NCI-H1694 treated with DMSO at 0.1 percent for 48 hours (cell line): ENCODE measurements around the gene CTAG1A.
"Not testable (repeated sequence)": the region's sequence is repeated elsewhere in the genome, so short reads cannot be mapped to it uniquely, and the experiment has no call there.

ENCODE experiments used
- DNase-seq: peaks from one replicate; lab custom pipeline; 2025; lab: John Stamatoyannopoulos, UW

The CTAG1A gene

DNA sequence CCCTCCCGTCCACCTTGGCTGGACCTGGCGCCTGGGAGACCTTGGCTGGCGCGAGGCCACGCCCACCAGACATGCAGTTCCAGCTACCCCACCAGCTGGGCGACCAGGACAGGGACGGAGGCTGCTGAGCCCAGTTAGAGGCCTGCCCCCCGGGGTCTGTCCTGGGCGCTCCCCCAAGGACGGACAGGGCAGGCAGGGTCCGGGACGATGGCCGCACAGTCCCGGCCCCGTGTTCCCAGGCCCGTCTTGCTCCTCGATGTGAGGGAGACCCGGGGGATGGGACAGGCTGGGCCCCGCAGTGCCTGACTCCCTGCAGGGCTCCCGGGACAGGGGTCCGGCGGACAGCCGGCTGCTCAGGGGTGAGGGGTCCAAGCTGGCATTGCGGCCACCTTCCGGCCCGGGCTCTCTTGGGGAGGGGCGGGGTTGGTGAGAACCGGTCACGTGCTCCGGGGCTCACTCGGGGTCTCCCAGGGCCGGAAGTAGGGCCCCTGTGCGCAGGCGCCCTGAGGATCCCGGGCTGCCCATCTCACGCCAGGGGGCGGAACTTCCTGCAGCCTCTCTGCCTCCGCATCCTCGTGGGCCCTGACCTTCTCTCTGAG lies at the start of gene CTAG1A:
CTAG1A (plus strand) TSS at position 549 of the 599 bp plus-strand sequence. CDS start 74 bp downstream, outside the sequence.
- DNase-seq = not testable (repeated sequence)

DNA sequence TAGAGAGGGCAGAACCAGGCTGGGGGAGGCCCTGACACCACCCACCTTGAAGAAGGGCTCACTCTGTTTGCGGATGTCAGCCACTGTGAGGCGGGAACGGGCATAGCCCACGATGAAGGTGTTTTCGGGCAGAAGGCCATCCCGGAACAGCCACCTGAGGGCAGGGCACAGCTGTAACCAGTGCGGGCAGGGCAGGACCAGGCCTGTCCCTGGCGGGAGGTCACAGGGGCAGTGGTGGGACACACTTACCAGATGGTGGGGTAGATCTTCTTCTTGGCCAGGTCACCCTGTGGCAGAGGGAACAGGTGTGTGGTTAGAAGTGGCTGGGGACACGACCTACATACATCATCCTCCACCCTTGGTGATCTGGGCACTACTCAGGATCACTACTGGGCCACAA lies 49.0 kb upstream of the CTAG1A start:
- no peak for DNase-seq

DNA sequence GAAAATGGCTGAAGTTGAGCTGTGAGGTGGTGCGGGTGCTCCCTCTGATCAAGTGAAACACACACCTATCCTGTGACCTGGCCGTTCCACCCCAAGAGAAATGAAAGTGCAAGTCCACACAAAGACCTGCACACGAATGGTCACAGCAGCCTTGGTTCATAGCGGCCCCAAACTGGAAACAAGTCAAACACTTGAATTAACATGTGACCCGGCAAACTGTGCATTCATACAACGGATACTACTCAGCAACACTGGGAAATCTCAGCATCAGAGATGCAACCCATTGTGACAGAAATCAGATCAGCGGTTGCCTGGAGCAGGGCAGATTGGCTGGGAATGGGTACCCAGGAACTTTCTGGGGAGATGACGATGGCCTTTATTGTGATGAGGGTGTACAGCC lies 45.9 kb upstream of the CTAG1A start:
- no peak for DNase-seq

DNA sequence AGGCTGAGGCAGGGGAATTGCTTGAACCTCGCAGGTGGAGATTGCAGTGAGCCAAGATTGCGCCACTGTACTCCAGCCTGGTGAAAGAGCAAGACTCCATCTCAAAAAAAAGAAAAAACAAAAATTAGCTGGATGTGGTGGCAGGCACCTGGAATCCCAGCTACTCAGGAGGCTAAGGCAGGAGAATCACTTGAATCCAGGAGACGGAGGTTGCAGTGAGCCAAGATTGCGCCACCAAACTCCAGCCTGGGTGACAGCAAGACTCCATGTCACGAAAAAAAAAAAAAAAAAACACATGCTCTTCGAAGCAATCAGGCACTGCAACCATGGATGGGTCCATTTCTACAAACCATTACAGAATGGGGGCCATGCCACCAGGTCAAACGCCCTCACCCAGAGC lies 44.6 kb upstream of the CTAG1A start:
- not testable (repeated sequence) for DNase-seq

DNA sequence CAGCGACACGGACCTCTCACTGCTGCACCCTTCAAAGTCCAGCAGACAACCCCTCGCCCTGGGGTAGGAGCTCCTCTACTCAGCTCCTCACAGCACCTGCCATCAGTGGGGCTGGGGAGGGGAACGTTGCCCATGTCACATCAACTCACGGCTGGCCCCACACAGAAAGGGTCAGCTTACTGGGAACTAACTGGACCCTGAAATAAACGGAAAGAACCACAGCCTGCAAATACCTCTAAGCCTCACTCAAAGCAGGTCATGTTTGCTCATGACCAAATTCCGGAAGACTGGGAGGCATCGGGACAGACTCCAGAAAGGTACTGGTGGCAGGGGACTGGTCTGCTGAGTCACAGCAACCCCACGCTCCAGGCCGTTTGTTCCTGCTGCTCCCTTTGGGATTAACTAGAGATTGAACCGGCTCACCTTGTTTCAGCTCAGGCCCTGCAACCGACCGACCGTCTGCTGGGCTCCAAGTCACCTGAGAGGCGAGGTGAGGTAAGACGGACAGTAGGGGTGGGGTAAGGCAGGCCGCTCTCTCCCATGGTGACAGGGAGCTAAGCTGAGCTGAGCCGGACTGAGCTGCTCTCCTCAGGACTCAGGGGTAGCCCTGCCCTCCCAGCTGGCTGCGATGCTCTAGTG lies 43.9 kb upstream of the CTAG1A start:
- no peak for DNase-seq

DNA sequence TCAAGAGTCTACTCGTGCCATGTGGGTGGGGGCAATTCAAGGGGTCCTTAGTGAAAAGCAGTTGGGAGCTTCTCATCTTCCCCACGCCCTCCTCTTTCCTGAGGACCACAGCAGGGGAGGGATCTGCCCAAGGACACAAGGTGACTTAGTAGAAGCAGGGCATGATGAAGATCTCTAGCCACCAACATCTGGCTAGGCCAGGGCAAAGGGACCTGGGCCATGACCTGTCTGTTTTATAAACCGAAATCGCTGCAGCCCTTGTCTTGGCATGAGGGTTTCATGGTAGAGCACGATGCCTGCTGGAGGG lies 43.4 kb upstream of the CTAG1A start:
- DNase-seq = no peak

DNA sequence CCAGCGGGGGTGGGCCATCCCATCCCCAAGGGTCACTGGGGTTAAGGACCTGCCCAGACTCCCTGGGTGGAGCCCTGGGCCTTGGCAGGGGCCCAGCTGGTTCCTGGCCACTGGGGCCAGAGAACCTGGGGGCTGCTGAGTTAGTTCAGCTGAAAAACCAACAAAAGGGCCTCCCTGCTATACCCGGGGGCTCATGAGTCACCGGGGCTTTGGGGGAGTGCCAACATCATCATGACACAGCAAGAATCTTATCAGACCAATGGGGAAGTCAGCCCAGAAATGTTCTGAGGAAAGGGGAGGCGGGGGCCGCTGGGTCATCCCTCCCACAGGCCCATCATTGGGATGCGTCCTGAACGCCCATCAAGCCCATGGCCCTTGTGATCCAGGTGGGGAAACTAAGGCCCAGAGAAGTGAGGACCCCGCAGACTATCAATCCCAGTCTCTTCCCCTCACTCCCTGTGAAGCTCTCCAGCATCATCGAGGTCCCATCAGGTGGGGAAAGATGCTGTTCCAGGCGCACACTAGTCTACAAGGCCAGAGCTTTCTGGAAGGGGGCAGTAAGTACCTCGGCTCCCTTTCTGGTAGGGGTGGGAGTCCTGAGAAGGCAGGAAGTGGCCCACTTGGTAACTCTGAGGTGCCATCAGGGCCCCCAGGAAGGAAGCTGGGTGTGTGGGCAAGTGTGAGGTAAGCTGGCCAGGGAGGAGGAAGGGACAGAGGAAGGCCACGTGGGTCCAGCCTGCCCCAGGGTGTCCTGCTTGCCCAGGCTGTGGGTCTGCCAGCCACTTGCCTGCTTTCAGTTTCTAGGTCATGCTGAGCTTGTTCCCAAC lies 42.8 kb upstream of the CTAG1A start:
- no peak for DNase-seq

DNA sequence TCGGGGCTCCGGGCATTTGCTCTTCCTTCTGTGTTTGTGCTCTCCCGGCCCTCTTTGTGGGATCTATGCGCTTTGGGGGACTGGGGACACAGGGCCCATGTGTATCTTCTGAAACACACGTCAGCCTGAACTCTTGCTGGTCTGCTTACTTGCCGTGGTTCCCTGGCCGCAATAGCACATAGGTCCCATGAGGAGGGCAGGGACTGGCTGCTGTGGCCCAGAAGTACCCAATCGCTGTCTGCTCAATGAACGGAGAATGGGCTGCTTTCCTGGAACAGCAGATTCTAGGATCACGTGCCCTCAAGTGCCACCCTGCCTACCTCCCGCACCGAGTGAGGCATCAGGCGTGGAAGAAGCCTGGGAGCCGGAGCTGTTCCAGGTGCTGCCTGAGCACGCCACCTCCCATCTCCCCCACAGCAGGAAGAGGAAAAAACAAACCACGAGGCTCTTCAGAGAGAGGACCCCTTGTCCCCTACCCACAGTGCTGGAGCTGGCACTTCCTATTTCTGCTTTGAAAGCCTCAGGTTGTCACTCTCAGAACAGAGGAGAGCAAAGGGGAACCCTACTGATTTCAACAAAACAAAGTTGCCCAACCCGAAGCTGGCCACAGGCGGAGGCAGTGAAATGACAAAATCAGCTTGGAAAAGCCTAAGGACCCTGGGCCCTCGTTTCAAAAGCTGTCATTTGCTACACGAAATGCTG lies 42.1 kb upstream of the CTAG1A start:
- DNase-seq = no peak

DNA sequence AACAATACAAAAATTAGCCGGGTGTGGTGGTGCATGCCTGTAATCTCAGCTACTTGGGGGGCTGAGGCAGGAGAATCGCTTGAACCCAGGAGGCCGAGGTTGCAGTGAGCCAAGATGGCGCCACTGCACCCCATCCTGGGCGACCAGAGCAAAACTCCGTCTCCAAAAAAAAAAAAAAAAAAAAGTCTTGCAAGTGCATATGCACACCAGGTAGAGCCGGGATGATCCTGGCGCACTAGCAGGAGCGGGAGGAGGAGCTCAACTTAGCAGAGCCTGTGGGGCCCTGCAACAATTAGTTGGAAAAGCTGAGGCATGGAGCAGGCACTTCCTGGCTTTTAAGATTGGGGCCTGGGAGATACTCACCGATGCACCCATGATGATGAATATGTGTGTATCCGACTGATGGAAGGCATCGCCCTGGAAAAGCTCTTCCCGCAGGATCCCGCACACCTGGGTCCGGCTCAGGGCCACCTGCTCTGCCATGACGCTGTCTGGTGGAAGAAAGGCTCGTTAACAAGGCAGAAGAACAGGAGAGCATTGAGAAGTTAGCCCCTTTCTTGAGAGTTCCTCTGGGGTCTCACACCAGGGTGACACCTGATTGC lies 39.2 kb upstream of the CTAG1A start:
- DNase-seq = no peak

DNA sequence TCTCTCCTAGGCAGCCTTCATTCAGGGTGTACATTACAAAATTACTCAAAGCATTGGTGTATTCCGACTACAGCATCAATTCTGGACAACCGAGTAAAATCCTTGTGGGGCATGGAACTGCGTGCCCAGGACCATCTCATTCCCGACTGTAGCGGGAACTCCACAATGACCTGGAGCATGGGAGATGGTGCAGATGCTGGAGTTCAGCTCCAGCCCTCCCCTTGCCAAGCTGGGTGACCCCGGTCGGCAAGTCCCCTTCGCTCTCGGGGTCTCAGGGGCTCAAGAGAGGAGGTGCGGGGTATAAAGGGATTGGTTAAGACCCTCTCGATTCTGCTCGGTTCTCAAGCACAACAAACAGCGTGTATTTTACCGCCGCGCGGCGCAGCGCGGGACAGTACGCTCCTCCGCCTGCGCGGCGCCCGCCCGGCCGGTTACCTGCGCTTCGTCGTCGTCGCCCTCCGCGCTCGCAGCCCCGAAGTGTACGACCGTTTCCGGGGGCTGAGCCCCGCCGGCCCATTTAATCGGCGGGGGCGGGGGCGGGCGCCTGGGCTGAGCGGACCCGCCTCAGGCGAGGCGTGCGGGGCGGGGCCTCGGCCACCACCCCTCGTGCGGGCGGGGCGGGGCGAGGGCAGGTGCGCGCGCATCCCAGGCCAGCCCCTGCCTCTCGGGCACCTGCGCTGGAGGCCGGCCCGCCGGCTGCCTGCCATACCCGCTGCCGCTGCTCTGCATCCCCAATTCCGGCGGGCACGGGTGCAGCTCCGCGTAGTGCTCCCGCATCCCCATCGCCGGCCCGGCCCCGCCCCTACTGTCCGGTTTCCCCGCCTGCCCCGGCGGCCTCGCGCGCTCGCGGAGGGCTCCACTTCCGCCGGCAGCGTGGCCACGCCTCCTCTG lies 38.3 kb upstream of the CTAG1A start, which contains the start of gene G6PD:
G6PD (minus strand) TSS at position 493 of the 891 bp plus-strand sequence. CDS start 691 bp downstream, outside the sequence.
- DNase-seq = peak; percentile 58

DNA sequence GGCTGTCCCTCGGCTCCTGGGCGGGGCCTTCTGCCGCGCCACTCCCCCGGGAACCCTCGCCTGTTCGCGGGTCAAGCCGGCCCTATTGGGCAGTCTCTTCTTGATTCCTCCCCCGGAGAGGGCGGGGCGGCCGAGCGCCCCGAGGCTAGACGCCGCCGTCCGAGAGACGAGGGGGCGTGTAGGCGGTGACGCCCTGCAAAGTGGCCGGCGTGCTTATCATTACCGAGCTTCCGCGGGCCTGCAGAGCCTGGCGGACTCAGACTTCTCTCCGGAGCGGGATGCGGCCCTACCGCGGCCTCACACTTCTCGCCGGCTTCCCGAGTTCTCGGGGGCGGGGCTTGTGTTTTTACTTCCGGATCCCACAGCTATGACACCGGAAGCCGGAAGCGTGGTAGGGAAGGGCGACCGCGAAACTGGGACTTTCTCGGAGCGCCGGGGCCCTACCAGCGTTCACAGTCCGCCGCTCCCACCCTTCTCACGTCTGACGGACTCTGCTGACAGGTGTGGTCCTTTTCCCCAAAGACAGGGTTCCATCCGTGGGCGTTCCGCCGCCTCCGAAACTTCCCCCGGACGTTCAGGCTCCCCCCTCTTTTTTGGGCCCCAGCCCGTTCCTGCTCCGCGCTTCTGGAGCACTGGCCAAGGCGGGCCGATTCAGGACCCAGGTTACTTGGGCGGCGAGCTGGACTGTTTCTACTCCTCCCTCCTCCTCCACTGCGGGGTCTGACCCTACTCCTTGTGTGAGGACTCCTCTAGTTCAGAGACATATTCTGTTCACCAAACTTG lies 37.5 kb upstream of the CTAG1A start, which contains the start of gene IKBKG:
IKBKG (plus strand) TSS at position 376 of the 783 bp plus-strand sequence. CDS start 4,383 bp downstream, outside the sequence.
- peak; percentile 89 for DNase-seq

DNA sequence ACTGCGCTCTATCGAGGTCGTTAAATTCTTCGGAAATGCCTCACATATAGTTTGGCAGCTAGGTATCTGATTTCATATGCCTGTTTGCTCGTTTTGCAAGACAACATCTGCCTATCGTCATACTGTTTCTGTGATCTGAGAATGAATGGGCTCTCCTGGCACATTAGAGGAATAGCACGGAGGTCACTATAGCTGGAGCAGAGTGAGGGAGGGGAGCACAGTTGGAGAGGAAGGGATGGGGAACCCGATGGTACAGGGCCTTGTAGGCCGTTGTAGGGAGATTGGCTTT lies 37.0 kb upstream of the CTAG1A start:
- DNase-seq = no peak

DNA sequence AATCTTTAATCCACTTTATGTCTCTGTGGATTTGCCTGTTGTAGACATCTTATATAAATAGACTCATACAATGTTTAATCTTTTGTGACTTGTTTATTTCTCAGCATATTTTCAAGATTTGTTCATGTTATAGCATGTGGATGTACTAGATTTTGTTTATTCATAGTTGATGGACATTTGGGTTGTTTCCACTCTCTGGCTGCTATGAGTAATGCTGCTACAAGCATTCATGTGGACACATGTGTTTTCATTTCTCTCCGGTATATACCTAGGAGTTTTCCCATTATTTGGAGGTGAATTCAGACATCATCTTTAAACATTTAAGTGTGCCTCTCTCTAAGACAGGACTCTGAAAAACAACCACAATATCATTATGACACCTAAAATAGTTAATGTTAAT lies 35.2 kb upstream of the CTAG1A start:
- no peak for DNase-seq

DNA sequence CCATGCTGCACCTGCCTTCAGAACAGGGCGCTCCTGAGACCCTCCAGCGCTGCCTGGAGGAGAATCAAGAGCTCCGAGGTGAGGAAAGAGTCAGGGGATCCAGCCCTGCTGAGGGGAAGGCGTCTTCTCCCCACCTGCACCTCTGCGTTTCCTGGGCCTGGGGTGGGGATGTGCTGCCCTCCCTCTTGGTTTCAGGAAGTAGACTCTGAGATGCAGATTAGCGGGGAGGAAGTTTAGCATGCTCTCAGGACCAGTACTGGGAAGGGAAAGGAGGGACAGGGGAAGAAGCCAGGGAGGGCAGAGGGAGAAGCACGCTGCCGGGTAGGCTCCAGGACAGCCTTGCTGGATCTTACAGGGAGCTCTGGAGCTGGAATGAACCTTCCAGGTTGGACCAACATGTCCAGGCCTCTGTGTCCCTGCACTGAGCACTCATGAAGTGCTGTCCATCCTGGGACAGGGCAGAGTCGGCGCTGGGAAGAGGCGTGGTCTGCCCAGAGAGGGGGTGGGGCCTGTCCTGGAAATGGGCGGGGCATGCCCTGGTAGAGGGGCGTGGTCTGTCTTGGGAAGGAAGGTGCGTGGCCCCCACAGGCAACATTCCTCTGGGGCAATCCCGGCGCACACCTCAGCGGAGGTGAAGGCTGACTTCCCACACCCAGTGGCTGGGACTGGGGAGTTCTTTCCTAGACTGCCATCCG lies 32.7 kb upstream of the CTAG1A start:
- not testable (repeated sequence) for DNase-seq

DNA sequence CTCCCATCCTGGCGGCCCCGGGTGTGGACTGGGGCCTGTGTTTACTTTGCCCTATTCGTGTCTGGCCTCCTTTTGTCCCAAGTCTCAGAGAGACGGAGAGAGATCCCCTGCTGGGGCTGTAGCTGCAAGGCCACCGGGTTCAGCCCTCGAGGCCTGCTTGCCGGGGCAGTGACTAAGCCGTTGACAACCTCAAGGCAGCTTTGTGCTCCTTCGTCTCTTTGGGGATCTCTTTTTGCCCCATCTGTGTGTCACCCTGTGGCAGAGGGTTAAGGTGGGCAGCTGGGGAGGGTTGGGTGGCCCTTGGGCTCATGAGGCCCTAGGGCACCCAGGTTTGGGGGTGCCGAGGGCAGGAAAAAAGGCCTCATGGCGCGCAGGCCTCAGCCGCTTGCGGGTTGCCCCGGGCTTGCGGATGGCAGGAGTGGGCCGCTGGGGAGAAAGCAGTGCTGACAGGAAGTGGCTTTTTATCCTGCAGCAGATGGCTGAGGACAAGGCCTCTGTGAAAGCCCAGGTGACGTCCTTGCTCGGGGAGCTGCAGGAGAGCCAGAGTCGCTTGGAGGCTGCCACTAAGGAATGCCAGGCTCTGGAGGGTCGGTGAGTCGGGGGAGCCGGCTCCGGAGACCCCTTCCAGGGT lies 26.8 kb upstream of the CTAG1A start:
- DNase-seq = not testable (repeated sequence)

DNA sequence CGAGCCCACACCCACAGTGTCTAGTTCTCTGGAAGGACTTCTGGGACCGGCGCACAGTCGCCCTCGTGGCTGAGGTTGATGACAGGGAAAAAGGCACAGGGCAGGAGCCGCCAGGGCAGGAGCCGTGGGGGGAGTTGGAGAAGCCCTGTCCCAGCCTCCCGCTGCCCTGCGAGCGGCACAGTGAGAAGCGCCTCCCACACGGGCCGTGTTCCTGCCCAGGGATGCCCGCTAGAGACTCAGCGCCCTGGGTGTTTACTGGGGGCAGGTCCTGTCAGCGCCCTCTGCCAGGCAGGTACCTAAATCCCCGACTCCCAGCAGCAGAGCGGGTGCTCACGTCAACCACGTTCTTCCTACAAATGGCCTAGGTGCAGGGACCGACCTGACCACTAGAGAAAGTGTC lies 26.0 kb upstream of the CTAG1A start:
- not testable (repeated sequence) for DNase-seq

DNA sequence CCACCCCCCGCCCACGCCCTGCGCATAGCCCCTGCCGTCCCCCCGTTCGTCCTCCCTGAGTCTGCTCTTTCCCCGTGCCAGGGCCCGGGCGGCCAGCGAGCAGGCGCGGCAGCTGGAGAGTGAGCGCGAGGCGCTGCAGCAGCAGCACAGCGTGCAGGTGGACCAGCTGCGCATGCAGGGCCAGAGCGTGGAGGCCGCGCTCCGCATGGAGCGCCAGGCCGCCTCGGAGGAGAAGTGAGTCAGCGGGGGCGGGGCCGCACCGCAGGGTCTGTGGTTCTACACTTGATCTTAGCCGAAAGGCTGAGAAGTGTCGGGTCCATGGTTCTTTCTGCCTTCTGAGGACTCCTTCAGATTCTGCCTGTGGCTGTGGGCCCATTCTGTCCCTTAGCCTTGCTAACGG lies 24.6 kb upstream of the CTAG1A start:
- not testable (repeated sequence) for DNase-seq

DNA sequence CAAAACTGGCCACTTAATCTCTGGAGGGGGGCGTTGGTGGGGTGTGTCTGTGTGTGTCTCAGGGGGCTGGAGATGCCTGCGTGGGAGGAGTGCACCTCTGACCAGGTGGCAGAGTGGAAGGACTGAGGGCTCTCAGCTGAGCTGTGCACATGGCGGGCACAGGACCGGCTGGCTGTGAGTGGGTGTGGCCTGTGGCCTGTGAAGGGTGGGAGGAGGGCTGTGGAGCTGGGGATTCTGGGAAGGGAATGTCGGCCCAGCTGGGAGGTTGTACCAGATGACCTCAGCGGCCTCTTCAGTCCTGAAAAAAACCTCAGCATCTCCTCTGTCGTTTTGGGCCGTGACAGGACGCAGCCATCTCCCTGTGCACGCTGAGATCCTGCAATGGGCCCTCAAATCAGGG lies 22.6 kb upstream of the CTAG1A start:
- not testable (repeated sequence) for DNase-seq

DNA sequence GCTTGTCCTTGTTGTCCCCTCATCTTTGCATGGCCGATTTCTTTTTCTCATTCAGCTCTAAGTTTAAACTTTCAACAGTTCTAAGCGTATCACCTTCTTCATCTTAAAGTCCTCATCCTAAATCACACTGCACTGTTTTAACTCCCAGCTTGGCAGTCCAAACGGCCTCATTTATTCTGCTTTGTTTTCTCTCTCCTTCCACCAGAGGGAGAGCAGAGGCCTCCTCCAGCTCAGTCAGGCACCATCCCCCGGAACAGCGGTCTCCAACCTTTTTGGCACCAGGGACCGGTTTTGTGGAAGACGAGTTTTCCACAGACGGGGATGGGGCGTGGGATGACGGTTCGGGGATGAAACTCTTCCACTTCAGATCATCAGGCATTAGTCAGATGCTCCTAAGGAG lies 14.6 kb upstream of the CTAG1A start:
- DNase-seq = not testable (repeated sequence)
